ENCODE results near the gene SNX8.

The SNX8 gene

DNA sequence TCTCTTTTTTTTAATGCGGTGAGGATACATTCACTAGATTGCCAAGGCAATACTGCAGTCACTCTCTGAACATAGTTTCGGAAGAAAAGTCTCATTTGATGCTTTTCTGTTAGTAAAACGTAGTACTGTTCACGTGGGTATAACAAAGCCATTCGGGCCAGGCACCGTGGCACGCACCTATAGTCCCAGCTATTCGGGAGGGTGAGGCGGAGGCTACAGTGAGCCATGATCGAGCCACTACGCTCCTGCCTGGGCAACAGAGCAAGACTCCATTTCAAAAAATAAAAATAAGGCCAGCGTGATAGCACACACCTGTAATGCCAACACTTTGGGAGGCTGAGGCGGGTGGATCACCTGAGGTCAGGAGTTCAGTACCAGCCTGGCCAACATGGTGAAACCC, 24.6 kb downstream of the SNX8 start:
- Mint-ChIP-seq H3K27me3 (no peaks in the 10 kb centered on the region), H3K4me3 (no peak overlapping the region), H3K36me3 (peaks cover 1% of the 10 kb centered on the region), H3K4me1 (no peaks in the 10 kb centered on the region), H3K9me3 (no peaks in the 10 kb centered on the region), H3K27ac (no peak overlapping the region)
- CTCF ChIA-PET = no interaction called here
- DNase-seq = no peak

DNA sequence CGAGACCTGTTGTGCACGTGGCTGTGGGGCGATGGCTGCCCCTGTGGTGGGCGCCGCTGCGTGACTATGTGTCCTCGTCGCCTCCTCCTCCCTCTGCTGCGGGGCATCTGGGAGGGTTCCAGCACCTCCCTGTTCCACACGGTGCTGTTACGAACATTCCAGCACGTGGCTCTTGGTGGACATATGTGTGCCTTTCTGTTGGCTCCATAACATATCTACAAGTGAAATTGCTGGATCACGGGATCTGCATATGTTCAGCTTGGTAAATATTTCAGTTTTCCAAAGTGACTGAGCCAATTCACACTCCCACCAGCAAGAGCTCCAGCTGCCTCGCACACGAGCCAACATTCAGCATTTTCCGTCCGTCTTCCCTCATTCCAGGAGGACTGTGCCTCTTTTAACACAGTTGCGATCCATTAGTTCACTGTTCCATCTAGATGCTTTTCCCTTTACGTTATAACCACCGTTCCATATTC, 25.1 kb downstream of the SNX8 start:
- DNase-seq = no peak
- peaks cover 1% of the 10 kb centered on the region for H3K36me3 Mint-ChIP-seq
- H3K9me3 Mint-ChIP-seq = no peaks in the 10 kb centered on the region
- no peak overlapping the region for H3K4me3 Mint-ChIP-seq
- no peak overlapping the region for H3K27ac Mint-ChIP-seq
- H3K27me3 Mint-ChIP-seq = no peaks in the 10 kb centered on the region
- CTCF ChIA-PET = no interaction called here
- H3K4me1 Mint-ChIP-seq = no peaks in the 10 kb centered on the region

DNA sequence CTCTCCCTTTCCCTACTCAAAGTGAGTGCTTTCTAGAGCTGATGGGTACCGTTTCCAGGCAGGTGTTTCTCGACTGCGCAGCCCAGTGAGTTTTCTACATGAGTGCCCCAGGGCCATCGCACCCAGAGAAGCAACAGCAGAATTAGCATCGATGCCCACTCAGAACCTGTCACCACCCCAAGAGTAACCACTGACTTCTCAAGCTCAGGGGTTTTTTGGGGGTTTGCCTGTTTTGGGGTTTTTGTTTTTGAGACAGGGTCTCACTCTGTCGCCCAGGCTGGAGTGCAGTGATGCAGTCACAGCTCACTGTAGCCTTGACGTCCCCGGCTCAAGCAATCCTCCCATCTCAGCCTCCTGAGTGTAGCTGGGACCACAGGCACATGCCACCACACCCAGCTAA, 25.7 kb downstream of the SNX8 start:
- peaks cover 1% of the 10 kb centered on the region for H3K36me3 Mint-ChIP-seq
- CTCF ChIA-PET = no interaction called here

DNA sequence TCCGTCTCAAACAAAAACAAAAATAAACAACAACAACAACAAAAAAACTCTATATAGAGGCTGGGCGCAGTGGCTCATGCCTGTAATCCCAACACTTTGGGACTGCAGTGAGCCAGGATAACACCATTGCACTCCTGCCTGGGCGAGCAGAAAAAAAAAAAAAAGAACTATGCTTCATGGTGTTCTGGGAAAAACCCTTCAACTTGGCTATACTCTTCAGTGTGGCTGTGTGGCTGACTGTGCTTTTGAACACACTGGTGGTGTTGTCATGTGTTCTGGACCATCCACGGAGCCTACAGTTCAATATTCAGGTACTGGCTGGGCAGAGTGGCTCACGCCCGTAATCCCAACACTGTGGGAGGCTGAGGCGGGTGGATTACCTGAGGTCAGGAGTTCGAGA, 26.5 kb downstream of the SNX8 start:
- DNase-seq = no peak
- Mint-ChIP-seq H3K4me1 (no peaks in the 10 kb centered on the region), H3K27ac (no peak overlapping the region), H3K27me3 (no peaks in the 10 kb centered on the region), H3K4me3 (no peak overlapping the region), H3K9me3 (no peaks in the 10 kb centered on the region), H3K36me3 (peaks cover 1% of the 10 kb centered on the region)
- CTCF ChIA-PET = no interaction called here

More for the DNA sequence above, 25.7 kb downstream of the SNX8 start:
- Mint-ChIP-seq H3K4me3 (no peak overlapping the region), H3K27me3 (no peaks in the 10 kb centered on the region), H3K9me3 (no peaks in the 10 kb centered on the region), H3K27ac (no peak overlapping the region), H3K4me1 (no peaks in the 10 kb centered on the region)
- DNase-seq = no peak

DNA sequence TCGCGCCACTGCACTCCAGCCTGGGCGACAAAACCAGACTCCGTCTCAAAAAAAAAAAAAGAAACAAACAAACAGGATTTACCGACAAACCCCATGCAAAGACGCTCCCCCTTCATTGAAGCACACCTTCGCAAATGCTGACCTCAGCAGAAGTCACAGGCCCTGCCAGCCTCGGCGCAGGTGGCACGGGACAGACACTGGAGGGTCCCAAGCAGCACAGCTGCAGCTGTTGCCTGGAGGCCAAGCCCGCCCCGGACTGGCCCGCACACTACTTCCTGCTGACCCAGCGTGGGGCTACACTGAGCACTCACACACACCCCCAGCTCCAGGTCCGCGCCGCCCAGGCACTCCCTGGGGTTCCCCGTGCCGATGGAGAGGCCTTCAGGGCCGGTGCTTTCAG, 31.2 kb downstream of the SNX8 start:
- no peaks in the 10 kb centered on the region for H3K9me3 Mint-ChIP-seq
- no peak for DNase-seq
- H3K27ac Mint-ChIP-seq = no peak overlapping the region
- no peaks in the 10 kb centered on the region for H3K27me3 Mint-ChIP-seq
- CTCF ChIA-PET = no interaction called here
- no peak overlapping the region for H3K4me3 Mint-ChIP-seq
- peaks cover 7% of the 10 kb centered on the region for H3K4me1 Mint-ChIP-seq
- H3K36me3 Mint-ChIP-seq = peaks cover 2% of the 10 kb centered on the region

DNA sequence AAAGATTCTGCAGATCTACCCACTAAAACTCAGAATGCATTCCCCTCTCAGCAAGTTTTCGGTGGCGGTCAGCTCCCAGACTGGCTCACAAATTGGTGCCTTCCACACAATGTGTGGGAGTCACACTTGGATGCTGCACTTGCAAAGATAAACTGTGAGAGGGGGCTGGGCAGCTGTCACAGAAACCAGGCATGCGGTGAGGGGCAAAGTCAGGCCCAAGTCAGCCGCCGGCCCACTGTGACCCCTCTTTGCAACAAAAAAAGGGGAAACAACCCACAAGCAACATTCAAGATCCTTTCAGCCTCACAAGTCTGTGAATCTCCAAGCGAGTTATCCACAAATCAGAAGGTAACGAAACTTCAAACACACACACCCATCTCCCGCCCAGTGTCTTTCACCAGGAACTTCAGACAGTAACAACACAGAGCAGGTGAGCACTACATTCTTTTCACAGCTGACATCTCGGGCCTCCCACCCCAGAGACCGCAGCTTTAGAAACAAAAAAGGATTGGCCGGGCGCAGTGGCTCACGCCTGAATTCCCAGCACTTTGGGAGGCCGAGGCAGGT, 32.0 kb downstream of the SNX8 start:
- DNase-seq = no peak
- Mint-ChIP-seq H3K27ac (no peak overlapping the region), H3K36me3 (peaks cover 2% of the 10 kb centered on the region), H3K27me3 (no peaks in the 10 kb centered on the region), H3K4me1 (peaks cover 7% of the 10 kb centered on the region), H3K4me3 (no peak overlapping the region), H3K9me3 (no peaks in the 10 kb centered on the region)
- CTCF ChIA-PET = no interaction called here

DNA sequence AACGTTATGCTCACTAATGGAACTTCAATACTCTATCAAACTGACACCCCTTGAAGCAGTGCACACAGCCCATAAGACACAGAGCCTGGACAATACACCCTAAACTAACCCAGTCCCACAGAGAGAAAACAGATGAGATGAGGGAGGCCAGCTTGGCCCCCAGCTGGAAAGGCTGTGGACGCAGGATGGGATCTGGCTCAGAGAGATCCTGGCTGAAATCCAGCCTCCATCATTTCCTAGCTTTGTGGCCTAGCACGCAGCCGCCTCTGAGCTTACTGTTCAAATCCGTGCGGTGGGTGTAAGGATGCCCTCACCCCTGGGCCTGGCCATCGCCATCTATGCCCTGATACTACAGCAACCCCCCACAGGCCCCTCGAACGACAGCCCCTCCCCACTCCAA, 32.7 kb downstream of the SNX8 start:
- Mint-ChIP-seq H3K9me3 (no peaks in the 10 kb centered on the region), H3K36me3 (peaks cover 2% of the 10 kb centered on the region), H3K4me1 (peaks cover 7% of the 10 kb centered on the region), H3K4me3 (no peak overlapping the region), H3K27me3 (no peaks in the 10 kb centered on the region), H3K27ac (no peak overlapping the region)
- CTCF ChIA-PET = no interaction called here
- no peak for DNase-seq

DNA sequence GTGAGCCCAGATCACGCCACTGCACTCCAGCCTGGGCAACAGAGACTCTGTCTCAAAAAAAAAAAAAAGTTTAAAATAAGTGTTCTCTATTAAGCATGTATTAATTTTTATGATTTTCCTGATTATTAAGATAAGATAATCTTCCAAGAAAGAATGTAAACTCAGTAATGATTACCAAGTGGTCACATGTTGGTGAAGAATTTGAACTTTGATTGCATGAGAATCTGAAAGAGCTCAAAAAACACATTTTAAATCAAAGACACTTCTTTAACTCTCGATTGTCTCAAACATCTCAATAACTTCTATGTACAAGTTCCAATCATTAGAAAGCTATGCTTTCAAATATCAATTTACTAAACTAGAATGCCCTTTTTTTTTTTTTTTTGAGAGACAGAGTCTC, 33.8 kb downstream of the SNX8 start:
- CTCF ChIA-PET = interaction anchor here (0.7 kb wide), 2 partner anchors 617 to 826 kb away, joined by 3 read pairs; no protein-coding TSS in a partner anchor
- no peak for DNase-seq
- peaks cover 7% of the 10 kb centered on the region for H3K4me1 Mint-ChIP-seq
- H3K27me3 Mint-ChIP-seq = no peaks in the 10 kb centered on the region
- H3K36me3 Mint-ChIP-seq = peaks cover 2% of the 10 kb centered on the region
- no peaks in the 10 kb centered on the region for H3K9me3 Mint-ChIP-seq
- no peak overlapping the region for H3K27ac Mint-ChIP-seq
- H3K4me3 Mint-ChIP-seq = no peak overlapping the region

DNA sequence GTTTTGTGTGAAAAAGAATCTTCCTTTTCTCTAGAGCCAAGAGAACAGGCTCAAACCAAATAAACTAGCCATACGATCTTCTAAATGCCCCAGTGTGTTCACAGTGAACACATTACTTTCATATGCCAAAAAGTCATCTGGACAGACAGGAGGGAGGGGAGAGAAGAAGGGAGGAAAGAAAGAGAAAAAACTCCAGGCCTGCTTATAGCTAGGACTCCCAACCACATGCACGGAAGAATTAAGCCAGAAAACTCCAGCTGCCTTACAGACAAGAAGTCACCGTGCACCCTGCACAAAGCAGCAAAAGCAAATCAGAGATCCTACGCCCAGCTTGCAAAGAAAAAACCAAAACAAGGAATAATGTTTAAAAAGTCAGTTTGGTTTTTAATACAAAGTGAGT, 34.3 kb downstream of the SNX8 start:
- no peak for DNase-seq
- Mint-ChIP-seq H3K27me3 (no peaks in the 10 kb centered on the region), H3K36me3 (peaks cover 2% of the 10 kb centered on the region), H3K4me3 (no peak overlapping the region), H3K9me3 (no peaks in the 10 kb centered on the region), H3K27ac (no peak overlapping the region), H3K4me1 (peaks cover 7% of the 10 kb centered on the region)
- CTCF ChIA-PET = interaction anchor here (0.7 kb wide), 1 partner anchor 616 kb away, joined by 3 read pairs; no protein-coding TSS in a partner anchor

DNA sequence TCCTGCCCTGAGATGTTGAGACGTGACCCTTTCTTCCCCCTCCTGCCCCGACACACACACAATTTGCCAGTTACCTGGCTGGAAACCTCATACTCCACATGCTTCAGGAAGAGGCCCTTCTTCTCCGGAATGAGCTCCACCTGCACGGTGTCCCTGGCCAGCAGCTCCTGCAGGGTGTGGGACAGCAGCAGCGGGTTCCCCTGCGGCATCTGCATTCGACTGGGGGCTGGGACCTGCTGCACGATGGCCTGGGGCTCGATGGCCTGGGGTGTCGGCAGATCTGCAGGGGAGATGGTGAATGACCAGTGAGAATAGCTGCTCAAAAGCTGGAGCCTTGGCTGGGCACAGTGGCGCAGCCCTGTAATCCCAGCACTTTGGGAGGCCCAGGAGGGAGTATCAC, 36.2 kb downstream of the SNX8 start:
- no peaks in the 10 kb centered on the region for H3K27me3 Mint-ChIP-seq
- H3K27ac Mint-ChIP-seq = no peak overlapping the region
- peaks cover 2% of the 10 kb centered on the region for H3K36me3 Mint-ChIP-seq
- no peak for DNase-seq
- H3K4me3 Mint-ChIP-seq = no peak overlapping the region
- peaks cover 7% of the 10 kb centered on the region for H3K4me1 Mint-ChIP-seq
- CTCF ChIA-PET = no interaction called here
- no peaks in the 10 kb centered on the region for H3K9me3 Mint-ChIP-seq

DNA sequence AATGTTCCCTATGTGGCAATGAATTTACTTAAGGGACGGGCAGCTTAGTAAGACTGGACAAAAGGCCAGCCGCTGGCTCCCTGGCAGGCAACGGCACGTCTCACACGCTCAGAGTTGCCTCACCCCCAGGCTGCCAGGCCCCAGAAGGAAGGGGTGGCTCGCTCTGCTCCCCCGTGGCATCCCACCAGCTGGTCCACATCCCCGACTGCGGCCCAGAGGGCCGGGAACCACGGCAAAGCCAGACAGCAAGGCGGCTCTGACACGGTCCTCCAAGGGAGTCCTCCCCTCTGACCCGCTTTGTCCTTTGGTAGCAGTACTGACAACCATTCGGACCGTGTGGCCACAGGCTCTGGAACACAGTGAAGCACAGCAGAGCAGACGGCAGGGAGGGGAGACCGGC, 38.1 kb downstream of the SNX8 start:
- CTCF ChIA-PET = interaction anchor here (0.6 kb wide), 1 partner anchor 1106 kb away, joined by 3 read pairs; no protein-coding TSS in a partner anchor
- Mint-ChIP-seq H3K36me3 (peaks cover 5% of the 10 kb centered on the region), H3K27ac (no peak overlapping the region), H3K27me3 (no peaks in the 10 kb centered on the region), H3K4me1 (peaks cover 5% of the 10 kb centered on the region), H3K4me3 (no peak overlapping the region), H3K9me3 (no peaks in the 10 kb centered on the region)
- DNase-seq = no peak

DNA sequence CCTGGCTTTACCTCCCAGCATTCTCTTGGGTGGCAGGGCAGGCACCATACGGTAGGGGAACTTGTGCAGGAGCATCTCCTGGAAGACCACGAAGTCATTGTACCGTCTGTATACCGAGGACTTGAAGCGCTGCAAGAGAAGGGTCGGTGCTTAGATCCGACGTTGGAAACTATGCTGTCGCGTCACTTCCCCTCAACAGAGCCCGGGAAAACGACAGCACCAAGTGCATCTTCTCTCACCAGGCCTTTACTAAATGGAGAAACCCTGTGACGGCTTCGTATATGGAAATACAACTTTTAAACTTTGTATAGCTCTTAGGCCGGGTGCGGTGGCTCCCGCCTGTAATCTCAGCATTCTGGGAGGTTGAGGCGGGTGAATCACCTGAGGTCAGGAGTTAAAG, 39.1 kb downstream of the SNX8 start:
- Mint-ChIP-seq H3K36me3 (peaks cover 5% of the 10 kb centered on the region), H3K27ac (no peak overlapping the region), H3K27me3 (no peaks in the 10 kb centered on the region), H3K9me3 (no peaks in the 10 kb centered on the region), H3K4me1 (peaks cover 5% of the 10 kb centered on the region), H3K4me3 (no peak overlapping the region)
- CTCF ChIA-PET = no interaction called here
- no peak for DNase-seq

DNA sequence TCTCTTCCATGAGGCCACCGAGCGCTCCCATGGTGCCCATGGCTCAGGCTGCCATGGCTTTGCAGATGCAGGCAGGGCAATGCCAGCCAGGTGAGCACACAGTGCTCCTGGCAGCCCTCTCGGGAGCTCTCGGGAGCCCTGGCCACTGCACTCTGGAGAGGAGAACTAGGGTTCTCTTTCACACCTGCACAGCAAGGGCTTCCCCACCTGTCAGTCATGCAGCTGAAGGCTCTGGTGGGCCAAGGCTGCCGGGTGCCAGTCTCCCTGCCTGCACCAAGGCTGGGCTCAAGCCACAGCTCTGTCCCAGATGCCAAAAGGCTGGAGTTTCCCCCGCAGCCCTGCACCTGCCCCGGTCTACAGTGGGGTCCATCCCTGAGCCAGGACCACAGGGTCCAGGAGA, 39.6 kb downstream of the SNX8 start:
- H3K9me3 Mint-ChIP-seq = no peaks in the 10 kb centered on the region
- CTCF ChIA-PET = no interaction called here
- no peak for DNase-seq
- no peaks in the 10 kb centered on the region for H3K27me3 Mint-ChIP-seq
- no peak overlapping the region for H3K4me3 Mint-ChIP-seq
- peaks cover under 1% of the 10 kb centered on the region for H3K4me1 Mint-ChIP-seq
- H3K27ac Mint-ChIP-seq = no peak overlapping the region
- H3K36me3 Mint-ChIP-seq = peaks cover 2% of the 10 kb centered on the region

DNA sequence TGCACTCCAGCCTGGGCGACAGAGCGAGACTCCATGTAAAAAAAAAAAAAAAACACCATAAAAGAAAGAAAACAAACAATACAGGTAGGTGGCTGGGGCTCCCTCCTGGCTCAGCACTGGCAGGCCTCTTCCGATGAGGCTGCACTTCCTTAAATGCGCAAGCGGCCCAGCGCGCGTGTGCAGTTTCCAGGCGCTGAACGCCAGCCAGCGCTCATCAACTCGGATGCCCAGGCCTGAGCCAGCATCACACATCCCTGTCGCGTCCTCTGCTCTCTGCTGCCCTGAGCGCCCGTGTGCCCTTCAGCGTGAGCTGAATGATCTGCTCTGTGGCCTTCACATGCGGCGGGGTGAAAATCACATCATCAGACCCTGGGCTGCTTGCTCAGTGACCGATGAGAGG, 40.4 kb downstream of the SNX8 start:
- CTCF ChIA-PET = no interaction called here
- H3K4me3 Mint-ChIP-seq = no peak overlapping the region
- no peaks in the 10 kb centered on the region for H3K4me1 Mint-ChIP-seq
- H3K36me3 Mint-ChIP-seq = peaks cover 5% of the 10 kb centered on the region
- H3K27me3 Mint-ChIP-seq = no peaks in the 10 kb centered on the region
- no peak overlapping the region for H3K27ac Mint-ChIP-seq
- DNase-seq = no peak
- no peaks in the 10 kb centered on the region for H3K9me3 Mint-ChIP-seq

DNA sequence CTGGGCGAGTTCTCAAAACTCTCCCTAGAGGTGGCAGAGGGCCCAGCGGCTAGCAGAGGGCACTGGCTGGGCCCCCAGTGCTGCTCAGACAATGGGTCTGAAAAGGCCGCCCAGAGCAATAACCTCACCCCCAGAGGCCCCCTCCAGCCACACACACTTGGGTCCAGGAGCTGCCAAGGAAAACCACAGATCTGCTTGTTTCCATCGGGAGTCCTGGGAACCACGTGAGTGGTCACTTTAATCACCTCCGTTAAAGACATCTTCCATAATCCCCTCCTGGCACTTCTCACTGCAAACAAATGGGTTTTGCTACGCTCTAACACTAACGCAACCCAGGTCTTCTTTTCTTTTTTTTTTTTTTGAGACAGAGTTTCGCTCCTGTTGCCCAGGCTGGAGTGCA, 42.2 kb downstream of the SNX8 start:
- DNase-seq = no peak
- Mint-ChIP-seq H3K27ac (no peak overlapping the region), H3K27me3 (no peaks in the 10 kb centered on the region), H3K36me3 (peaks cover 5% of the 10 kb centered on the region), H3K4me1 (no peaks in the 10 kb centered on the region), H3K9me3 (no peaks in the 10 kb centered on the region), H3K4me3 (no peak overlapping the region)
- CTCF ChIA-PET = no interaction called here

Measured in activated naive CD4-positive, alpha-beta T cell treated with anti-CD3 and anti-CD28 coated beads, Interleukin-2, amount 10 ng/mL, durations not matched to agents 7 days and 5 days (primary cell).